ENCODE data around the gene MMP17. TPM values are rescaled to one million over a fixed set of nuclear protein-coding genes. Genes with fewer than 3 reads are reported as not detected.

Gene MMP17
- total and polyA plus RNA-seq, 4 donors, result 0.17 to 0.37 (median 0.24) TPM; not detected in 1

GRCh38 chr12:131895640-131896079 is 67.5 kb downstream of the MMP17 start:
- Histone ChIP-seq H3K9ac (ENCODE audit: low read depth in 1 of 2, low read length in 2 of 2) (peak overlapping the region; percentile 86 to 100), H3K36me3 (ENCODE audit: control insufficient read depth in 4 of 4, insufficient read depth in 3 of 4, low read depth in 1 of 4, low read length in 3 of 4) (peaks cover 0 to 6% (median 0%) of the 10 kb centered on the region in 4 donors), H3K27me3 (ENCODE audit: control insufficient read depth in 4 of 4, insufficient read depth in 4 of 4, low read length in 3 of 4) (no peaks in the 10 kb centered on the region), H3K27ac (ENCODE audit: low read depth in 1 of 2, low read length in 2 of 2) (peak overlapping the region; percentile 95 to 98), H3K9me3 (ENCODE audit: control insufficient read depth in 4 of 4, low read length in 3 of 4) (no peaks in the 10 kb centered on the region), H3K4me3 (ENCODE audit: low read depth in 1 of 3, low read length in 3 of 3) (peak overlapping the region; percentile 86 to 94 (median 87)), H3K4me1 (ENCODE audit: control insufficient read depth in 4 of 4, insufficient read depth in 4 of 4, low read length in 3 of 4) (peaks cover 5 to 22% (median 13%) of the 10 kb centered on the region in 4 donors)
- TF ChIP-seq EGR1 (IDR thresholded peaks at IDR 0.05; ENCODE audit: low read depth in 2 of 2) (peak in 1 of 2 donors; percentile 76), FOXA1 (IDR thresholded peaks at IDR 0.05) (no peak), FOXA2 (IDR thresholded peaks at IDR 0.05) (no peak)
- DNase-seq (ENCODE audit: low spot score), result no peak
- WGBS, result 1% methylated on average over 12 of the region's 12 CpGs

- H3K27me3 ChIP-seq (ENCODE audit: control insufficient read depth in 4 of 4, insufficient read depth in 4 of 4, low read length in 3 of 4), result no peaks in the 10 kb centered on the region
- peak overlapping the region; percentile 95 to 98 for H3K27ac ChIP-seq (ENCODE audit: low read depth in 1 of 2, low read length in 2 of 2)
- peak; percentile 93 for DNase-seq (ENCODE audit: low spot score)
- TF ChIP-seq JUND (IDR thresholded peaks at IDR 0.05) (no peak), HNF4G (IDR thresholded peaks at IDR 0.05) (no peak), REST (IDR thresholded peaks at IDR 0.05) (peak; percentile 60), TAF1 (conservative IDR thresholded peaks at IDR 0.05) (peak; percentile 82), FOXA2 (IDR thresholded peaks at IDR 0.05) (peak; percentile 80), GABPA (IDR thresholded peaks at IDR 0.05 in 1 of 2, conservative IDR thresholded peaks at IDR 0.05 in 1 of 2) (no peak), YY1 (IDR thresholded peaks at IDR 0.05) (peak; percentile 84), MAX (IDR thresholded peaks at IDR 0.05) (no peak), EGR1 (IDR thresholded peaks at IDR 0.05; ENCODE audit: low read depth in 2 of 2) (peak in 1 of 2 donors; percentile 35), HNF4A (conservative IDR thresholded peaks at IDR 0.05) (peak; percentile 46 to 69), RXRA (IDR thresholded peaks at IDR 0.05) (peak; percentile 74 to 79), SP1 (IDR thresholded peaks at IDR 0.05) (peak; percentile 80), FOXA1 (IDR thresholded peaks at IDR 0.05) (peak; percentile 71), ATF3 (IDR thresholded peaks at IDR 0.05) (no peak), NR2F2 (IDR thresholded peaks at IDR 0.05) (peak; percentile 60), RAD21 (IDR thresholded peaks at IDR 0.05) (peak in 1 of 2 donors; percentile 14)
- TF ChIP-seq, protein P1, sequence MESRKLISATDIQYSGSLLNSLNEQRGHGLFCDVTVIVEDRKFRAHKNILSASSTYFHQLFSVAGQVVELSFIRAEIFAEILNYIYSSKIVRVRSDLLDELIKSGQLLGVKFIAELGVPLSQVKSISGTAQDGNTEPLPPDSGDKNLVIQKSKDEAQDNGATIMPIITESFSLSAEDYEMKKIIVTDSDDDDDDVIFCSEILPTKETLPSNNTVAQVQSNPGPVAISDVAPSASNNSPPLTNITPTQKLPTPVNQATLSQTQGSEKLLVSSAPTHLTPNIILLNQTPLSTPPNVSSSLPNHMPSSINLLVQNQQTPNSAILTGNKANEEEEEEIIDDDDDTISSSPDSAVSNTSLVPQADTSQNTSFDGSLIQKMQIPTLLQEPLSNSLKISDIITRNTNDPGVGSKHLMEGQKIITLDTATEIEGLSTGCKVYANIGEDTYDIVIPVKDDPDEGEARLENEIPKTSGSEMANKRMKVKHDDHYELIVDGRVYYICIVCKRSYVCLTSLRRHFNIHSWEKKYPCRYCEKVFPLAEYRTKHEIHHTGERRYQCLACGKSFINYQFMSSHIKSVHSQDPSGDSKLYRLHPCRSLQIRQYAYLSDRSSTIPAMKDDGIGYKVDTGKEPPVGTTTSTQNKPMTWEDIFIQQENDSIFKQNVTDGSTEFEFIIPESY (IDR thresholded peaks at IDR 0.05), result no peak
- TF ChIP-seq, protein P2, sequence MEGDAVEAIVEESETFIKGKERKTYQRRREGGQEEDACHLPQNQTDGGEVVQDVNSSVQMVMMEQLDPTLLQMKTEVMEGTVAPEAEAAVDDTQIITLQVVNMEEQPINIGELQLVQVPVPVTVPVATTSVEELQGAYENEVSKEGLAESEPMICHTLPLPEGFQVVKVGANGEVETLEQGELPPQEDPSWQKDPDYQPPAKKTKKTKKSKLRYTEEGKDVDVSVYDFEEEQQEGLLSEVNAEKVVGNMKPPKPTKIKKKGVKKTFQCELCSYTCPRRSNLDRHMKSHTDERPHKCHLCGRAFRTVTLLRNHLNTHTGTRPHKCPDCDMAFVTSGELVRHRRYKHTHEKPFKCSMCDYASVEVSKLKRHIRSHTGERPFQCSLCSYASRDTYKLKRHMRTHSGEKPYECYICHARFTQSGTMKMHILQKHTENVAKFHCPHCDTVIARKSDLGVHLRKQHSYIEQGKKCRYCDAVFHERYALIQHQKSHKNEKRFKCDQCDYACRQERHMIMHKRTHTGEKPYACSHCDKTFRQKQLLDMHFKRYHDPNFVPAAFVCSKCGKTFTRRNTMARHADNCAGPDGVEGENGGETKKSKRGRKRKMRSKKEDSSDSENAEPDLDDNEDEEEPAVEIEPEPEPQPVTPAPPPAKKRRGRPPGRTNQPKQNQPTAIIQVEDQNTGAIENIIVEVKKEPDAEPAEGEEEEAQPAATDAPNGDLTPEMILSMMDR (IDR thresholded peaks at IDR 0.05; ENCODE audit: low read depth, low read length, missing input control), result no peak
- H3K9ac ChIP-seq (ENCODE audit: low read depth in 1 of 2, low read length in 2 of 2), result peak overlapping the region; percentile 21 to 100
- WGBS, result 1% methylated on average over 39 of the region's 39 CpGs
- no peaks in the 10 kb centered on the region for H3K9me3 ChIP-seq (ENCODE audit: control insufficient read depth in 4 of 4, low read length in 3 of 4)
- peaks cover 5 to 22% (median 13%) of the 10 kb centered on the region in 4 donors for H3K4me1 ChIP-seq (ENCODE audit: control insufficient read depth in 4 of 4, insufficient read depth in 4 of 4, low read length in 3 of 4)
- H3K36me3 ChIP-seq (ENCODE audit: control insufficient read depth in 4 of 4, insufficient read depth in 3 of 4, low read depth in 1 of 4, low read length in 3 of 4), result peaks cover 0 to 6% (median 0%) of the 10 kb centered on the region in 4 donors
- peak overlapping the region; percentile 86 to 94 (median 87) for H3K4me3 ChIP-seq (ENCODE audit: low read depth in 1 of 3, low read length in 3 of 3)
Observed at GRCh38 chr12:131896080-131896810, 68.1 kb downstream of the MMP17 start.
